WTC11 (cell line): ENCODE results near the gene VCL. TPM values are rescaled to one million over a fixed set of nuclear protein-coding genes. Genes with fewer than 3 reads are reported as not detected.

Experiments
- ATAC-seq: fragments of 200-7000 bp; cut with Tn5 transposase; 2 replicates; pipeline ENCODE4 v1.10.0; 2021; ENCODE audit warnings: mild to moderate bottlenecking, moderate library complexity
- CTCF ChIA-PET: fragments of 300-600 bp; sonication (Branson Sonifier 250); formaldehyde crosslinking; loops from one replicate; lab custom pipeline; 2021; ENCODE audit warnings: antibody characterized with exemption; lab: Charles Lee
- POLR2A ChIA-PET: fragments of 350-600 bp; sonication (Branson Sonifier 250); formaldehyde crosslinking; loops from one replicate; lab custom pipeline; 2021; ENCODE audit warnings: antibody characterized with exemption; lab: Charles Lee
- DNase-seq: peaks from one replicate; pipeline ENCODE4 v3.0.0; 2021; ENCODE audit warnings: low spot score
- H3K27ac Mint-ChIP-seq: 2 replicates; pipeline ENCODE4 v1.8.0; 2021; ENCODE audit warnings: mixed read lengths
- H3K27me3 Mint-ChIP-seq: 2 replicates; pipeline ENCODE4 v1.8.0; 2021; ENCODE audit warnings: low read depth, mild to moderate bottlenecking, moderate library complexity, mixed read lengths
- H3K36me3 Mint-ChIP-seq: 2 replicates; pipeline ENCODE4 v1.8.0; 2021; ENCODE audit warnings: mixed read lengths
- H3K4me1 Mint-ChIP-seq: 2 replicates; pipeline ENCODE4 v1.8.0; 2022; ENCODE audit warnings: mixed read lengths
- H3K4me3 Mint-ChIP-seq: 2 replicates; pipeline ENCODE4 v1.8.0; 2021; ENCODE audit warnings: mild to moderate bottlenecking, moderate library complexity, mixed read lengths
- H3K9me3 Mint-ChIP-seq: 2 replicates; pipeline ENCODE4 v1.8.0; 2021; ENCODE audit warnings: mixed read lengths
- ATF6 ChIP-seq: sonication (generic); formaldehyde crosslinking; IDR thresholded peaks from 2 replicates; pipeline ENCODE4 v1.8.1; 2023; ENCODE audit warnings: mild to moderate bottlenecking, missing genetic modification reagents
- CBFB ChIP-seq: sonication (generic); formaldehyde crosslinking; IDR thresholded peaks from 2 replicates; pipeline ENCODE4 v1.8.1; 2022; ENCODE audit warnings: mild to moderate bottlenecking, low read depth, missing genetic modification reagents
- ELF4 ChIP-seq: sonication (generic); formaldehyde crosslinking; IDR thresholded peaks from 2 replicates; pipeline ENCODE4 v1.8.1; 2022; ENCODE audit warnings: low read depth, mild to moderate bottlenecking, moderate library complexity, missing genetic modification reagents
- ERG ChIP-seq: fragments of 250-450 bp; sonication (Bioruptor Pico); IDR thresholded peaks from 2 replicates; pipeline ENCODE4 v1.8.0; 2021; ENCODE audit warnings: mild to moderate bottlenecking
- ESRRA ChIP-seq: sonication (generic); formaldehyde crosslinking; IDR thresholded peaks from 2 replicates; pipeline ENCODE4 v1.8.1; 2022; ENCODE audit warnings: mild to moderate bottlenecking, missing genetic modification reagents, borderline replicate concordance
- FOXP1 ChIP-seq: sonication (generic); formaldehyde crosslinking; IDR thresholded peaks from 2 replicates; pipeline ENCODE4 v1.8.0; 2022; ENCODE audit warnings: missing genetic modification reagents, mild to moderate bottlenecking, moderate library complexity, borderline replicate concordance
- FOXP4 ChIP-seq: sonication (generic); formaldehyde crosslinking; IDR thresholded peaks from 2 replicates; pipeline ENCODE4 v1.8.0; 2022; ENCODE audit warnings: mild to moderate bottlenecking, missing genetic modification reagents
- GRHL2 ChIP-seq: fragments of 250-450 bp; sonication (Bioruptor Pico); IDR thresholded peaks from 2 replicates; pipeline ENCODE4 v1.8.0; 2022; ENCODE audit warnings: mild to moderate bottlenecking, moderate library complexity; ENCODE audit not compliant: insufficient replicate concordance, severe bottlenecking
- HMGXB4 ChIP-seq: sonication (generic); formaldehyde crosslinking; IDR thresholded peaks from 2 replicates; pipeline ENCODE4 v1.8.1; 2023; ENCODE audit warnings: mild to moderate bottlenecking, moderate library complexity, missing genetic modification reagents
- KAT7 ChIP-seq: sonication (generic); formaldehyde crosslinking; IDR thresholded peaks from 2 replicates; pipeline ENCODE4 v1.8.1; 2023; ENCODE audit warnings: missing genetic modification reagents, mild to moderate bottlenecking, borderline replicate concordance
- NFYB ChIP-seq: sonication (generic); formaldehyde crosslinking; conservative IDR thresholded peaks from 2 replicates; pipeline ENCODE4 v1.8.0; 2022; ENCODE audit warnings: low read depth, missing genetic modification reagents
- PRDM15 ChIP-seq: sonication (generic); formaldehyde crosslinking; IDR thresholded peaks from 2 replicates; pipeline ENCODE4 v1.8.0; 2022; ENCODE audit warnings: missing genetic modification reagents
- TP53 ChIP-seq: sonication (generic); formaldehyde crosslinking; IDR thresholded peaks from 2 replicates; pipeline ENCODE4 v1.8.1; 2023; ENCODE audit warnings: mild to moderate bottlenecking, missing genetic modification reagents
- ZNF281 ChIP-seq: sonication (generic); formaldehyde crosslinking; IDR thresholded peaks from 2 replicates; pipeline ENCODE4 v1.8.0; 2023; ENCODE audit warnings: mild to moderate bottlenecking, missing genetic modification reagents
- ZNF317 ChIP-seq: sonication (generic); formaldehyde crosslinking; IDR thresholded peaks from 2 replicates; pipeline ENCODE4 v1.8.1; 2023; ENCODE audit warnings: low read depth, mild to moderate bottlenecking, moderate library complexity, missing genetic modification reagents, borderline replicate concordance
- ZNF423 ChIP-seq: fragments of 250-450 bp; sonication (Bioruptor Pico); IDR thresholded peaks from 2 replicates; pipeline ENCODE4 v2.1.2; 2022; ENCODE audit warnings: mild to moderate bottlenecking, moderate library complexity
- total RNA-seq: library from RNA; stranded (reverse); gene quantifications from 3 replicates; pipeline ENCODE4 v1.2.3, GENCODE V29; 2021

VCL gene
- total RNA-seq, 1 experiment from 2014 or later: 225 TPM

GRCh38 chr10:73954737-73955136, 43.2 kb upstream of the VCL start (continued):
- TF ChIP-seq HMGXB4 (no peak), TP53 (CRISPR knock-in tag) (no peak), ATF6 (CRISPR knock-in tag) (no peak), ZNF281 (CRISPR knock-in tag) (no peak), ELF4 (CRISPR knock-in tag) (no peak), GRHL2 (CRISPR knock-in tag) (no peak)

GRCh38 chr10:73955719-73956118, 42.2 kb upstream of the VCL start:
- ATAC-seq (no peak), DNase-seq (no peak)
- CTCF ChIA-PET: interaction anchor here (1.2 to 3.9 kb wide), 7 partner anchors 10 to 138 kb away, joined by 4 to 26 read pairs (median 10); partner anchors contain the start of gene VCL
- Mint-ChIP-seq H3K27me3 (no peaks in the 10 kb centered on the region), H3K9me3 (no peaks in the 10 kb centered on the region), H3K4me3 (no peak overlapping the region), H3K36me3 (no peaks in the 10 kb centered on the region), H3K27ac (no peak overlapping the region), H3K4me1 (peaks cover 12% of the 10 kb centered on the region)
- POLR2A ChIA-PET: interaction anchor here (1.2 kb wide), 1 partner anchor 11 kb away, joined by 3 read pairs; no protein-coding TSS in a partner anchor
- no peak for TF ChIP-seq ZNF317
- TF ChIP-seq NFYB: no peak
- no peak for TF ChIP-seq ZNF423
- TF ChIP-seq KAT7 (CRISPR knock-in tag): no peak
- no peak for TF ChIP-seq CBFB (CRISPR knock-in tag)

- Mint-ChIP-seq H3K27ac (no peak overlapping the region; the same call in 1 of the 2 replicates), H3K27me3 (no peaks in the 10 kb centered on the region), H3K4me3 (no peak overlapping the region), H3K9me3 (no peaks in the 10 kb centered on the region), H3K4me1 (peaks cover 10% of the 10 kb centered on the region), H3K36me3 (no peaks in the 10 kb centered on the region)
- no peak for DNase-seq
- ChIA-PET POLR2A (interaction anchor here (0.7 to 1.3 kb wide), 5 partner anchors 10 to 194 kb away, joined by 3 to 4 read pairs (median 3); partner anchors contain the start of genes ADK and AP3M1), CTCF (interaction anchor here (0.7 to 3.9 kb wide), 19 partner anchors 10 to 223 kb away, joined by 3 to 26 read pairs (median 6); partner anchors contain the start of genes PLAU and VCL)
- ATAC-seq: peak; percentile 43
- no peak for TF ChIP-seq PRDM15 (CRISPR knock-in tag)
- no peak for TF ChIP-seq TP53 (CRISPR knock-in tag)
- no peak for TF ChIP-seq ERG (CRISPR knock-in tag)
- TF ChIP-seq FOXP1 (CRISPR knock-in tag): no peak
- no peak for TF ChIP-seq ESRRA (CRISPR knock-in tag)
- TF ChIP-seq FOXP4 (CRISPR knock-in tag): no peak
Observed at GRCh38 chr10:73956476-73957359, 41.2 kb upstream of the VCL start.
